K562 (cell line): ENCODE results near the gene CDKN2AIPNL. TPM values are rescaled to one million over a fixed set of nuclear protein-coding genes. Genes with fewer than 3 reads are reported as not detected.

ENCODE experiments used
- ATAC-seq: fragments of 200-7000 bp; cut with Tn5 transposase; 3 replicates; pipeline ENCODE4 v1.9.1; 2020; ENCODE audit warnings: moderate library complexity
- BruUV-seq: library from RNA; stranded (reverse); fragments of 400-500 nt; replicated peaks from 2 replicates; lab custom pipeline; 2021; lab: Mats Ljungman, UMichigan
- CTCF ChIA-PET: fragments of 300-600 bp; formaldehyde crosslinking; extraction: SDS; loops from one replicate; lab custom pipeline; 2021; ENCODE audit warnings: low intra/inter-chr PET ratio; lab: Yijun Ruan, JAX
- POLR2A ChIA-PET: fragments of 300-600, 350-650 bp; sonication (Branson Sonifier 250); formaldehyde crosslinking; extraction: SDS; loops from one replicate; lab custom pipeline; 2021; ENCODE audit warnings: antibody characterized with exemption, inconsistent platforms; lab: Yijun Ruan, JAX
- DNase-seq, 4 experiments: peaks; one replicate each; pipeline versions ENCODE4 v3.0.0 to v3.0.0-alpha.2; 2011 to 2018; ENCODE audit warnings: low spot score in 3 of 4, mixed read lengths in 3 of 4; ENCODE audit errors: extremely low read depth in 1 of 4
- FAIRE-seq: peaks from 2 replicates; lab custom pipeline; 2011; peaks lifted over from hg19 to GRCh38; lab: Jason Lieb, UNC
- H2AFZ ChIP-seq: 2 replicates; pipeline ENCODE4 v1.6.0; 2011; ENCODE audit warnings: low read depth, low read length, control low read depth, inconsistent platforms
- H3K27ac ChIP-seq: fragments of 200-600 bp; 3 replicates; pipeline ENCODE4 v1.8.0; 2011; ENCODE audit warnings: low read depth, mild to moderate bottlenecking, control low read depth, inconsistent platforms, low read length, moderate library complexity, mixed read lengths; ENCODE audit errors: extremely low read depth
- H3K27me3 ChIP-seq, 2 experiments: fragments of 300-600 bp in 1 of 2; 2 replicates in 1 of 2; 3 replicates in 1 of 2; pipeline versions ENCODE4 v1.6.0 to v1.8.0; 2011; ENCODE audit warnings: inconsistent platforms in 2 of 2, low read length in 2 of 2, mild to moderate bottlenecking in 1 of 2, mixed read lengths in 1 of 2, moderate library complexity in 1 of 2; ENCODE audit not compliant: control insufficient read depth in 2 of 2, insufficient read depth in 2 of 2
- H3K36me3 ChIP-seq: fragments of 300-600 bp; 3 replicates; pipeline ENCODE4 v1.8.0; 2011; ENCODE audit warnings: mild to moderate bottlenecking, low read length, inconsistent platforms; ENCODE audit not compliant: control insufficient read depth, insufficient read depth
- H3K4me1 ChIP-seq, 2 experiments: fragments of 200-600 bp in 1 of 2; replicated peaks in 1 of 2; 2 replicates in 1 of 2; 3 replicates in 1 of 2; pipeline versions ENCODE4 v1.5.1 to v1.8.0; 2011; ENCODE audit warnings: inconsistent platforms in 2 of 2, low read length in 2 of 2, mild to moderate bottlenecking in 1 of 2, mixed read lengths in 1 of 2, moderate library complexity in 1 of 2; ENCODE audit not compliant: control insufficient read depth in 2 of 2, insufficient read depth in 2 of 2
- H3K4me2 ChIP-seq: 2 replicates; pipeline ENCODE4 v1.6.1; 2011; ENCODE audit warnings: low read length, control low read depth, inconsistent platforms, mixed read lengths; ENCODE audit not compliant: insufficient read depth
- H3K4me3 ChIP-seq: fragments of 200-600 bp; sonication (generic), shearing (Covaris generic); 2 replicates; pipeline ENCODE4 v1.5.1; 2016; ENCODE audit warnings: control low read depth, inconsistent platforms
- H3K79me2 ChIP-seq: fragments of 200-600 bp; 3 replicates; pipeline ENCODE4 v1.8.0; 2011; ENCODE audit warnings: low read length, inconsistent platforms; ENCODE audit not compliant: control insufficient read depth, insufficient read depth
- H3K9ac ChIP-seq, 2 experiments: 2 replicates each; pipeline versions ENCODE4 v1.6.0 to v1.6.1; 2011; ENCODE audit warnings: low read depth in 2 of 2, low read length in 2 of 2, control low read depth in 1 of 2, inconsistent platforms in 1 of 2, mild to moderate bottlenecking in 1 of 2, mixed read lengths in 1 of 2; ENCODE audit not compliant: insufficient read depth in 1 of 2
- H3K9me1 ChIP-seq: one replicate; pipeline ENCODE4 v1.6.0; 2011; ENCODE audit warnings: inconsistent platforms, mild to moderate bottlenecking, low read length, moderate library complexity; ENCODE audit not compliant: control insufficient read depth, insufficient read depth
- H3K9me3 ChIP-seq: replicated peaks from 2 replicates; pipeline ENCODE4 v1.5.1; 2011; ENCODE audit warnings: low read depth, low read length, inconsistent platforms; ENCODE audit not compliant: control insufficient read depth, insufficient read depth
- H4K20me1 ChIP-seq: replicated peaks from 2 replicates; pipeline ENCODE4 v1.6.1; 2011; ENCODE audit warnings: low read length, inconsistent platforms, mixed read lengths; ENCODE audit not compliant: control insufficient read depth, insufficient read depth
- CTCF ChIP-seq, 3 experiments: IDR thresholded peaks in 2 of 3; conservative IDR thresholded peaks in 1 of 3; 2 replicates each; pipeline ENCODE4 v1.5.1; 2011 to 2012; ENCODE audit warnings: low read length in 3 of 3, mild to moderate bottlenecking in 3 of 3, control low read depth in 2 of 3, improper control_type of control experiment in 1 of 3, inconsistent platforms in 1 of 3, low read depth in 1 of 3, mixed read lengths in 1 of 3, moderate library complexity in 1 of 3; ENCODE audit not compliant: insufficient read depth in 2 of 3
- RNF219 ChIP-seq: fragments of 250-450 bp; sonication (Bioruptor Pico); IDR thresholded peaks from 2 replicates; pipeline ENCODE4 v1.5.0; 2022; ENCODE audit warnings: mild to moderate bottlenecking
- STAT6 ChIP-seq: sonication (generic); formaldehyde crosslinking; IDR thresholded peaks from 2 replicates; pipeline ENCODE4 v1.8.1; 2023; ENCODE audit warnings: mild to moderate bottlenecking, missing genetic modification reagents
- ZNF507 ChIP-seq: conservative IDR thresholded peaks from 2 replicates; pipeline ENCODE4 v1.6.1; 2017; ENCODE audit warnings: missing genetic modification characterization, missing compliant biosample characterization
- WGBS: fragments of 100-300 bp; shearing (Covaris generic); methylation state at CpG from one replicate; pipeline ENCODE4 v1.1.6; 2016; ENCODE audit warnings: low coverage, mixed read lengths; ENCODE audit not compliant: insufficient coverage; ENCODE audit errors: missing lambda C conversion rate; 5-methylcytosine and 5-hydroxymethylcytosine counted together
- in situ Hi-C: fragments of 300-500 bp; cut with MboI; formaldehyde crosslinking; loops from 4 replicates; pipeline ENCODE4 v1.15.0; 2018; ENCODE audit warnings: inconsistent platforms, mixed read lengths
- intact Hi-C: fragments of 100-400 bp; cut with micrococcal nuclease; formaldehyde crosslinking; loops from 2 replicates; pipeline ENCODE4 v1.14.2; 2022
- polyA plus RNA-seq, 8 experiments: library from polyadenylated mRNA; depleted of rRNA in 4 of 8; stranded (reverse) in 5 of 8; unstranded in 3 of 8; fragments of >200 nt; fragmentation: Nextera tagmentation in 2 of 8; fragmentation: Illumina TruSeq in 1 of 8; extraction: Ambion mirVana in 2 of 8; extraction: Trizol in 1 of 8; gene quantifications; 2 replicates each; pipeline versions ENCODE4 v1.2.1 to v1.2.3, GENCODE V29; 2011 to 2014; ENCODE audit warnings: inconsistent platforms in 1 of 8, missing spikeins in 1 of 8
- total RNA-seq, 7 experiments: library from RNA; depleted of rRNA in 6 of 7; stranded (reverse); fragments of >200 nt in 6 of 7; fragmentation: Illumina TruSeq in 2 of 7; extraction: Trizol in 2 of 7; gene quantifications; 2 replicates each; pipeline versions ENCODE4 v1.2.1 to v1.2.3, GENCODE V29; 2011 to 2021; ENCODE audit warnings: low replicate concordance in 1 of 7
- TF ChIP-seq, protein P1 (sequence below): fragments of 450-650 bp; IDR thresholded peaks from 2 replicates; pipeline ENCODE4 v1.7.0; 2016; ENCODE audit warnings: borderline replicate concordance

The CDKN2AIPNL gene
- total and polyA plus RNA-seq, 9 of the 15 experiments (the other 6 are each of a cell fraction or from before 2014, with no cell fraction given), result 19.9 to 46.9 (median 42.2) TPM

DNA sequence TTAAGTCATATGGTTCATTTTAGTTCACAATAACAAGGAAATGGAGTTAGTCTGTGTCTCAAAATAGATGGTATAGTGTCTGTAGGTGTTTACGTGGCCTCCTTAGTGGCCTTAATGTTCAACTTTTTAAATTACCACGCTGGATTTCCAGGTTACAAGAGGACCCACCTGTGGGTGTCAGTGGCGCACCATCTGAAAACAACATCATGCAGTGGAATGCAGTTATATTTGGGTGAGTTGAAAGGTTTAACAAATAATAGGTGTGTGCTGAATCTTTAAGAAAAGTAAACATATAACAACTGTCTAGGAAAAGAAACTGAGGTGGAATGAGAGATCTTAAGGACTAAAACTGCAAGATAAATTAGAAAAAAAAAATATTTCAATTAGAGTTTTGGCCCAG, 37.4 kb downstream of the CDKN2AIPNL start:
- BruUV-seq, result no TSS peak
- Histone ChIP-seq H3K27ac (no peak overlapping the region), H3K36me3 (peaks cover 33% of the 10 kb centered on the region; the same call in 2 of the 3 replicates), H3K27me3 (no peaks in the 10 kb centered on the region), H3K4me3 (no peak overlapping the region), H3K9me3 (no peaks in the 10 kb centered on the region), H3K9ac (no peak overlapping the region), H3K4me2 (no peak overlapping the region), H3K79me2 (peaks cover 65% of the 10 kb centered on the region), H3K9me1 (no peaks in the 10 kb centered on the region), H3K4me1 (peaks cover 0 to 9% of the 10 kb centered on the region in 2 experiments; a peak in 1 of 5 replicates), H2AFZ (no peak overlapping the region), H4K20me1 (peaks cover 12% of the 10 kb centered on the region)
- WGBS, result 86% methylated on average over 3 of the region's 3 CpGs
- no peak for DNase-seq
- FAIRE-seq, result no peak
- ATAC-seq, result no peak
- intact Hi-C loops, result loop anchor here (5.0 kb wide), 1 partner anchor 67 kb away; no protein-coding TSS in a partner anchor
- ChIA-PET POLR2A (no interaction called here), CTCF (no interaction called here)
- in situ Hi-C loops, result no loop called here
- TF ChIP-seq RNF219 (CRISPR knock-in tag) (no peak), CTCF (IDR thresholded peaks at IDR 0.05 in 2 of 3, conservative IDR thresholded peaks at IDR 0.05 in 1 of 3; ENCODE audit: insufficient read depth in 2 of 3, low read depth in 1 of 3, low read length in 3 of 3) (peak in 1 of 3 experiments; percentile 22; a peak in 1 of 6 replicates), STAT6 (no peak), ZNF507 (tag) (no peak)
- TF ChIP-seq, protein P1, sequence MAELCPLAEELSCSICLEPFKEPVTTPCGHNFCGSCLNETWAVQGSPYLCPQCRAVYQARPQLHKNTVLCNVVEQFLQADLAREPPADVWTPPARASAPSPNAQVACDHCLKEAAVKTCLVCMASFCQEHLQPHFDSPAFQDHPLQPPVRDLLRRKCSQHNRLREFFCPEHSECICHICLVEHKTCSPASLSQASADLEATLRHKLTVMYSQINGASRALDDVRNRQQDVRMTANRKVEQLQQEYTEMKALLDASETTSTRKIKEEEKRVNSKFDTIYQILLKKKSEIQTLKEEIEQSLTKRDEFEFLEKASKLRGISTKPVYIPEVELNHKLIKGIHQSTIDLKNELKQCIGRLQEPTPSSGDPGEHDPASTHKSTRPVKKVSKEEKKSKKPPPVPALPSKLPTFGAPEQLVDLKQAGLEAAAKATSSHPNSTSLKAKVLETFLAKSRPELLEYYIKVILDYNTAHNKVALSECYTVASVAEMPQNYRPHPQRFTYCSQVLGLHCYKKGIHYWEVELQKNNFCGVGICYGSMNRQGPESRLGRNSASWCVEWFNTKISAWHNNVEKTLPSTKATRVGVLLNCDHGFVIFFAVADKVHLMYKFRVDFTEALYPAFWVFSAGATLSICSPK, result no peak
